Caco-2 (cell line): Measurements from ENCODE around the gene ZNF593OS. TPM values are rescaled to one million over a fixed set of nuclear protein-coding genes. Genes with fewer than 3 reads are reported as not detected.

Source experiments
- BruUV-seq: library from RNA; stranded (reverse); fragments of 400-500 nt; replicated peaks from 2 replicates; lab custom pipeline; 2021; lab: Mats Ljungman, UMichigan
- CTCF ChIA-PET: fragments of 300-600 bp; sonication (Branson Sonifier 250); formaldehyde crosslinking; loops from one replicate; lab custom pipeline; 2022; ENCODE audit warnings: antibody characterized with exemption; lab: Charles Lee
- POLR2A ChIA-PET: fragments of 300-600 bp; sonication (Branson Sonifier 250); formaldehyde crosslinking; loops from one replicate; lab custom pipeline; 2022; ENCODE audit warnings: antibody characterized with exemption; lab: Charles Lee
- DNase-seq, 2 experiments: peaks; one replicate each; pipeline versions ENCODE4 v3.0.0 to v3.0.0-alpha.2; 2020 to 2022
- H3K27me3 ChIP-seq: replicated peaks from 2 replicates; pipeline ENCODE4 v1.6.0; 2011; ENCODE audit warnings: low read length; ENCODE audit not compliant: control insufficient read depth, insufficient read depth
- H3K36me3 ChIP-seq: 2 replicates; pipeline ENCODE4 v1.5.1; 2011; ENCODE audit warnings: low read length; ENCODE audit not compliant: control insufficient read depth, insufficient read depth
- H3K4me1 ChIP-seq: fragments of 250-450 bp; sonication (Bioruptor Pico); 2 replicates; pipeline ENCODE4 v1.5.1; 2020; ENCODE audit warnings: mild to moderate bottlenecking
- H3K4me3 ChIP-seq: 2 replicates; pipeline ENCODE4 v1.5.1; 2011; ENCODE audit warnings: low read depth, mild to moderate bottlenecking, control low read depth, low read length
- H3K9me3 ChIP-seq: fragments of 250-450 bp; sonication (Bioruptor Pico); 2 replicates; pipeline ENCODE4 v1.5.1; 2020; ENCODE audit warnings: mild to moderate bottlenecking, moderate library complexity
- H3K27ac Mint-ChIP-seq: one replicate; pipeline ENCODE4 v1.8.0; 2022; ENCODE audit warnings: mixed read lengths; ENCODE audit not compliant: unreplicated experiment
- H3K27me3 Mint-ChIP-seq: one replicate; pipeline ENCODE4 v1.8.0; 2022; ENCODE audit warnings: mixed read lengths; ENCODE audit not compliant: insufficient read depth, unreplicated experiment
- H3K36me3 Mint-ChIP-seq: one replicate; pipeline ENCODE4 v1.8.0; 2022; ENCODE audit warnings: mild to moderate bottlenecking, mixed read lengths; ENCODE audit not compliant: insufficient read depth, unreplicated experiment
- H3K4me1 Mint-ChIP-seq: one replicate; pipeline ENCODE4 v1.8.0; 2022; ENCODE audit warnings: low read depth, mixed read lengths; ENCODE audit not compliant: unreplicated experiment
- H3K4me3 Mint-ChIP-seq: one replicate; pipeline ENCODE4 v1.8.0; 2022; ENCODE audit warnings: mild to moderate bottlenecking, moderate library complexity, mixed read lengths; ENCODE audit not compliant: unreplicated experiment
- H3K9me3 Mint-ChIP-seq: one replicate; pipeline ENCODE4 v1.8.0; 2022; ENCODE audit warnings: mixed read lengths; ENCODE audit not compliant: unreplicated experiment
- CTCF ChIP-seq, 2 experiments: fragments of 200-600 bp in 1 of 2; IDR thresholded peaks; 1 replicate in 1 of 2; 2 replicates in 1 of 2; pipeline versions ENCODE4 v1.5.1 to v1.8.0; 2011 to 2022; ENCODE audit warnings: antibody characterized with exemption in 1 of 2, control low read depth in 1 of 2, inconsistent platforms in 1 of 2, low read depth in 1 of 2, low read length in 1 of 2, mild to moderate bottlenecking in 1 of 2, moderate library complexity in 1 of 2; ENCODE audit not compliant: insufficient read depth in 1 of 2, severe bottlenecking in 1 of 2, unreplicated experiment in 1 of 2
- intact Hi-C: fragments of 100-400 bp; cut with micrococcal nuclease; formaldehyde crosslinking; loops from one replicate; pipeline ENCODE4 v1.10.0; 2022; ENCODE audit not compliant: unreplicated experiment
- total RNA-seq: library from RNA; stranded (reverse); gene quantifications from 2 replicates; pipeline ENCODE4 v1.2.3, GENCODE V29; 2022

The ZNF593OS gene
- total RNA-seq, 1 experiment from 2014 or later = 0.45 TPM

GRCh38 chr1:26200413-26200812 lies 28.8 kb upstream of the ZNF593OS start:
- Histone ChIP-seq H3K4me1 (no peaks in the 10 kb centered on the region), H3K36me3 (no peaks in the 10 kb centered on the region), H3K27me3 (no peaks in the 10 kb centered on the region), H3K4me3 (no peak overlapping the region), H3K9me3 (no peaks in the 10 kb centered on the region)
- TF ChIP-seq CTCF (IDR thresholded peaks at IDR 0.05; ENCODE audit: insufficient read depth in 1 of 2, low read depth in 1 of 2, low read length in 1 of 2, severe bottlenecking in 1 of 2, unreplicated experiment in 1 of 2) = no peak
- H3K9me3 Mint-ChIP-seq = no peaks in the 10 kb centered on the region
- no peaks in the 10 kb centered on the region for H3K4me1 Mint-ChIP-seq
- no peak overlapping the region for H3K4me3 Mint-ChIP-seq
- POLR2A ChIA-PET = no interaction called here
- no peak overlapping the region for H3K27ac Mint-ChIP-seq
- BruUV-seq = no TSS peak
- no peak for DNase-seq
- intact Hi-C loops = no loop called here
- no peaks in the 10 kb centered on the region for H3K27me3 Mint-ChIP-seq
- H3K36me3 Mint-ChIP-seq = no peaks in the 10 kb centered on the region
- CTCF ChIA-PET = no interaction called here

- Mint-ChIP-seq H3K36me3 (no peaks in the 10 kb centered on the region), H3K9me3 (no peaks in the 10 kb centered on the region), H3K4me3 (no peak overlapping the region), H3K4me1 (no peaks in the 10 kb centered on the region), H3K27ac (no peak overlapping the region), H3K27me3 (no peaks in the 10 kb centered on the region)
- TF ChIP-seq CTCF (IDR thresholded peaks at IDR 0.05; ENCODE audit: insufficient read depth in 1 of 2, low read depth in 1 of 2, low read length in 1 of 2, severe bottlenecking in 1 of 2, unreplicated experiment in 1 of 2) = no peak
- H3K4me3 ChIP-seq = no peak overlapping the region
- no peak for DNase-seq
- ChIA-PET CTCF (no interaction called here), POLR2A (no interaction called here)
- no peaks in the 10 kb centered on the region for H3K36me3 ChIP-seq
- H3K27me3 ChIP-seq = no peaks in the 10 kb centered on the region
- no peaks in the 10 kb centered on the region for H3K4me1 ChIP-seq
- H3K9me3 ChIP-seq = no peaks in the 10 kb centered on the region
- no TSS peak for BruUV-seq
- intact Hi-C loops = no loop called here
These were observed 26.2 kb upstream of the ZNF593OS start for GRCh38 chr1:26197813-26198212.

GRCh38 chr1:26197301-26197700 lies 25.7 kb upstream of the ZNF593OS start:
- Mint-ChIP-seq H3K36me3 (no peaks in the 10 kb centered on the region), H3K4me1 (no peaks in the 10 kb centered on the region), H3K9me3 (no peaks in the 10 kb centered on the region), H3K27ac (no peak overlapping the region), H3K4me3 (no peak overlapping the region), H3K27me3 (no peaks in the 10 kb centered on the region)
- DNase-seq = no peak
- ChIA-PET POLR2A (interaction anchor here (1.5 kb wide), 1 partner anchor 27 kb away, joined by 15 read pairs; the partner anchor contains the start of gene ZNF593), CTCF (no interaction called here)
- intact Hi-C loops = no loop called here
- Histone ChIP-seq H3K36me3 (no peaks in the 10 kb centered on the region), H3K4me1 (no peaks in the 10 kb centered on the region), H3K4me3 (no peak overlapping the region), H3K9me3 (no peaks in the 10 kb centered on the region), H3K27me3 (no peaks in the 10 kb centered on the region)
- BruUV-seq = no TSS peak
- TF ChIP-seq CTCF (IDR thresholded peaks at IDR 0.05; ENCODE audit: insufficient read depth in 1 of 2, low read depth in 1 of 2, low read length in 1 of 2, severe bottlenecking in 1 of 2, unreplicated experiment in 1 of 2) = no peak
